SK-N-DZ (cell line): ENCODE data around the gene BCAN. TPM values are rescaled to one million over a fixed set of nuclear protein-coding genes. Genes with fewer than 3 reads are reported as not detected.
"Not testable (repeated sequence)": the region's sequence is repeated elsewhere in the genome, so short reads cannot be mapped to it uniquely, and the experiment has no call there.

ENCODE experiments used
- DNase-seq: peaks from one replicate; pipeline ENCODE4 v3.0.0-alpha.2; 2015; ENCODE audit warnings: low spot score
- polyA plus RNA-seq, 2 experiments: library from polyadenylated mRNA; depleted of rRNA; stranded (reverse); fragments of >200 nt; gene quantifications; 2 replicates each; pipeline ENCODE4 v1.2.3, GENCODE V29; 2014

Gene BCAN
- polyA plus RNA-seq (2014; cell fraction: cytosol; rRNA removed), result 0.50 TPM in 1 of 2 replicates, not detected in the other
- not detected in 2 replicates for polyA plus RNA-seq (2014; cell fraction: nucleus; rRNA removed)

- DNase-seq, result peak; percentile 63
These were observed at the start of gene BCAN for GRCh38 chr1:156641761-156642264. BCAN (plus strand) TSS chr1:156642117; CDS start chr1:156646055, 3,938 bp downstream.

GRCh38 chr1:156592158-156592909, 49.6 kb upstream of the BCAN start:
- DNase-seq, result no peak

DNA sequence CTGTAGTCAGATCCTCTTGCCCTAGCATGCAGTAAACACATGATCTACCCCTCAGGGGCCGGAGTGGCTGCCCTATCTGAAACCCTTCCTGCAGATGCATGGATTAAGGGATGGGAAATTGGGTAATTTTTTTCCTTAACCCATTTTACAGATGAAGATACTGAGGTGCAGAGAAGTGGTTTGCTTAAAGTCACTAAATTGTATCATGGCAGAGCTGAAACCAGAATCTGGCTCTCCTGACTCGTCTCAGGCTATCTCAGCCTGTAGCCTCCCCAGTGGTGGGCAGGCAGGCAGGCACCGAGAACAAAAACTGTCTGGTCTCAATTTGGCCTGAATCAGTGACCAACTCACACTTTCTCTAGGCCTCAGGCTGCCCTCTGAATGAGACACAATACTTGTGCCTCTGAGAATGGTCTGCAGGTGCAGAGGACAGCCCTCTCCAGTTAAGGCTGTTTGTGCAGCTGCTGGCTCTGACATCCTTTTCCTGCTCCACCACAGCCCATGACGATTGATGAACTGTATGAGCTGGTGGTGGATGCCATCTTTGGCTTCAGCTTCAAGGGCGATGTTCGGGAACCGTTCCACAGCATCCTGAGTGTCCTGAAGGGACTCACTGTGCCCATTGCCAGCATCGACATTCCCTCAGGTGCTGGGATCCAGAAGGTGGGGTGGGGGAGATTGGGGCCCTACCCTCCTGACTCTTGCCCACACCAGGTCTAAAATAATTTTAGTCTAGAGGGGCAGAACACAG, 48.8 kb upstream of the BCAN start:
- no peak for DNase-seq

DNA sequence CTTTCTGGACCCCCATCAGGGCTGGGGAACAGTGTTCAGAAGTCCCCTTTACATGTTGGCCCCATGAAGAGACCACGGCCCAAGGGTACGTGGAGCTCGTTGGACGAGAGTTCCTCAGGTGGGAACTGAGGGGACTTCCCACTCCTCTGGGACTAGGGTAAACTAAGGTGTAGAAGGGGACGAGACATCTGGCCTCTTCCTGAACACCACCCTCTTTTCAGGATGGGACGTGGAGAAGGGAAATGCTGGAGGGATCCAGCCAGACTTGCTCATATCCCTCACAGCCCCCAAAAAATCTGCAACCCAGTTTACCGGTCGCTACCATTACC, 48.3 kb upstream of the BCAN start:
- no peak for DNase-seq

DNA sequence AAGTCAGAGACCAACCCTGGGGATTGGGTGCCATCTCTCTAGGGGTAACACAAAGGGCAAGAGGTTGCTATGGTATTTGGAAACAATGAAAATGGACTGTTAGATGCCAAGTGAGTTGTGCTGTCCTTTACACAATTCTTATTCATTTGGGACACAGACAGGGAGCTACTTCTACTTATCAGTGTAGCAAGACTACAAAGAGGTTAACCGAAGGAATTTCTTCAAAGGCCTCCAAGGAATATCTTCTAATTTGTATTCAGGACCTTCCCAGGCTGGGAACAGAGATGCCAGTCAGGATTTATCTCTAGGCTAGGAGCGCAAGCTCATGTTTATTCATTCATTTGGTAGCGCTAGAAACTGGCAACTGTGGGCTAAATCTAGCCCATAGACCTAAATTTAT, 47.7 kb upstream of the BCAN start:
- DNase-seq, result no peak

GRCh38 chr1:156595016-156595415, 46.9 kb upstream of the BCAN start:
- DNase-seq, result no peak

- DNase-seq, result no peak
These were observed 45.5 kb upstream of the BCAN start for GRCh38 chr1:156596426-156596825.

GRCh38 chr1:156598125-156598524, 43.8 kb upstream of the BCAN start:
- DNase-seq, result no peak

- DNase-seq, result no peak
These were observed 43.0 kb upstream of the BCAN start for GRCh38 chr1:156598731-156599432.

DNA sequence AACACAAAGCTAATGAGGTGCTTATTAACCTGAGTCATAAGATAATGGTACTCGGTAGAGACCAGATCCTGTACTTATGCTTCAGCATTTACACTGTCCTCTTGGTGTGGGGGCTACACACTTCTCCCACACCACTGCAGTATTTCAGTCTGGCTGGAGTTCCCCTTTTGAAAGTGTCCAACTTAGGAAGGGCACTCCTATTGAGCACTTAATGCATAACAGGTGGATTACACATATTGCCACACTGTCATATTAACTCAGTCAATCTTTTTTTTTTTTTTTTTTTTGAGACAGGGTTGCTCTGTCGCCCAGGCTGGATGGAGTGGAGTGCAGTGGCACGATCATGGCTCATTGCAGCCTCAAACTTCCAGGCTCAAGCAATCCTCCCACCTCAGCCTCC, 42.1 kb upstream of the BCAN start:
- DNase-seq, result no peak

DNA sequence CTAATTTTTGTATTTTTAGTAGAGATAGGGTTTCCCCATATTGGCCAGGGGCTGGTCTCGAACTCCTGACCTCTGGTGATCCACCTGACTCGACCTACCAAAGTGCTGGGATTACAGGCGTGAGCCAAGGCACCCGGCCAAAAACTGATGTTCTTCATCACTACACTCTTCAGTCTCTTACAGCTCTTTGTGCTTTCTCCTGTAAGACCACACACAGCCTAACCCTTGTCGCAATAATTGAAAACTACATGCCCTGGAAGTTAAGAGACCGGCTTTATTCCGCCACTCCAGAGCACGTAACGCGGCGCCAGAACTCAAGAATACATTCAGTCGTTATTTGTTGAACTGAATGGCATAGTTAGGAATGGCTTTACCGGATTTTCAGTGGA, 41.2 kb upstream of the BCAN start:
- no peak for DNase-seq

DNA sequence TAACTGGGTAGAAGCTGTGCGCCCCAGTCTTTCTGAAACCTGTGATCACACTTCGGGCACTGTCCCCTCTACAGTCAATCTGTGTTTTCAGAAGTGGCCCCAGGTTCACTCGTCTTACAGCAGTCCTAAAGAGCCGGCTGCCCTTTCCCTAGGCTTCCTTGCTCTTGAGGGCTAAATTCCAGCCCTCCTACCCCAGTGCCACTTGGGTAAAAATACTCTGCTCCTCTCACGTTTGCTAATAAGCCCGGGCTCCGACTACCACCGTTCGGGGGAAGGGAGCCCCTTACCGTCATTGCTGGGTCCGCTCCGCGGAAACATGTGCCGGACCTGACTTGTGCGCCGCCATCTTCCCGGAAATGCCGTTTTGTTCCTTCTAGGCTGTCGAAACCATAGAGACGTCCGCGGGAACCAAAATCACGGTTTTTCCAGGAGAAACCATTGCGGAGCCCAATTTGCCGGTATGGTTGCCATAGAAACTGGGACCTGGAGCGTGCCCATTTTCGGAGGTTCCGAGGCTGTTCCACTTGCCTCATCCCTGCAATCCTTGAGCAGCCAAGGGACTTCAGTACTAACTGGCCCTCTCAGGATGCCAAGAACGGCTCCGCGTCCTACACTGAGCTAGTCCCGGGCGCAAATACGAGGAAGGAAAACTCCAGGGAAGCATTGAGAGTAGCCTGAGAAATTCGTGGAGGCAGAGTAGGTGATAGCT, 40.6 kb upstream of the BCAN start, which contains the start of gene GPATCH4:
TSS of gene GPATCH4 (minus strand) at position 358 of the 709 bp plus-strand sequence.
- DNase-seq, result peak; percentile 91

DNA sequence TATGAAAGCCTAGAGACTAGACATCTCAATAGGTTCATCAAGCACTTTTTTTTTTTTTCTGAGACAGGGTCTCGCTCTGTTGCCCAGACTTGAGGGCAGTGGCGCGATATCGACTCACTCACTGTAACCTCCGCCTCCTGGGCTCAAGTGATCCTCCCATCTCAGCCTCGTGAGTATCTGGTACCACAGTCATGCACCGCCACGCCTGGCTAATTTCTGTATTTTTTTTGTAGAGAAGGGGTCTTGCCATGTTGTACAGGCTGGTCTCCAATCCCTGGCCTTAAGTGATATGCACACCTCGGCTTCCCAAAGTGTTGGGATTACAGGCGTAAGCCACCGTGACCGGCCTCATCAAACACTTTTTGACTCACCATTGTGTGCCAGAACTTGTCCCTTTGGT, 40.0 kb upstream of the BCAN start:
- DNase-seq, result no peak

GRCh38 chr1:156602557-156602993, 39.3 kb upstream of the BCAN start:
- no peak for DNase-seq

GRCh38 chr1:156607344-156607743, 34.6 kb upstream of the BCAN start:
- DNase-seq, result not testable (repeated sequence)

GRCh38 chr1:156608036-156608674, 33.8 kb upstream of the BCAN start:
- peak; percentile 87 for DNase-seq

DNA sequence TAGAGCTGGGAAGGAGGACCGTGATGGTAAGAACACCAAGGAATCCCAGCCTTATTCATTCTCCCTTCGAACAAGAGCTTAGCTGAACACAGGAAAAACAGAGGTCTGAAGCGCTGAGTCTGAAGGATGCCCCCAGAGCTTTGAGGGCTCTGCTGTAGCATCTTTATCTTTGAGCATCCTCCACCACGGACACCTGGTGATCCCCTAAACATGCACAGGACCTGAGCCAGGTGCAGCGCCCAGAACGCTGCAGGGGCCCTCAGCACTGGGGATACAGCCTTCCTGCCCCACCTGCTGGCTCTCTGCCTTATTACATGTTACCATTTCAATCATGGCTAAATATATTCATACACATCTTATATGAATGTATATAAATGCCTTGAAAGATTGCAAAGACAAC, 32.9 kb upstream of the BCAN start:
- DNase-seq, result peak; percentile 64

GRCh38 chr1:156610072-156610471, 31.8 kb upstream of the BCAN start:
- DNase-seq, result not testable (repeated sequence)

GRCh38 chr1:156612666-156613065, 29.3 kb upstream of the BCAN start:
- DNase-seq, result no peak

GRCh38 chr1:156615946-156616345, 26.0 kb upstream of the BCAN start:
- no peak for DNase-seq

GRCh38 chr1:156616463-156616862, 25.5 kb upstream of the BCAN start:
- DNase-seq, result peak; percentile 99
